ENCODE data around the gene CMIP. TPM values are rescaled to one million over a fixed set of nuclear protein-coding genes. Genes with fewer than 3 reads are reported as not detected.

CMIP gene
- polyA plus RNA-seq, 1 experiment = 4.9 TPM

DNA sequence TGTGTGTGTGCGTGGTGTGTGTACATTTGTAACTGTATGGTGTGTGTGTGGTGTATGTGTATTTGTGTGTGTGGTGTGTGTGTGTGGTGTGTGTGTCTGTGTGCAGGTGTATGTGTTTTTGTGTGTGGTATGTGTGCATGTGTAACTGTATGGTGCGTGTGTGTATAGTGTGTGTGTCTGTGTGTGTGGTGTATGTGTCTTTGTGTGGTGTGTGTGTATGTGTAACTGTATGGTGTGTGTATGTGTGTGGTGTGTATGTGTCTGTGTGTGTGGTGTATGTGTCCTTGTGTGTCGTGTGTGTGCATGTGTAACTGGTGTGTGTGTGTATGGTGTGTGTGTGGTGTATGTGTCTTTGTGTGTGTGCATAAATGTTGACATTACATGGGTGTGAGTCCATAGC, 170.8 kb downstream of the CMIP start:
- CTCF ChIA-PET = interaction anchor here (2.8 kb wide), 1 partner anchor 82 kb away, joined by 7 read pairs; no protein-coding TSS in a partner anchor
- no peaks in the 10 kb centered on the region for H3K27me3 ChIP-seq (ENCODE audit: control insufficient read depth, insufficient read depth, low read length)
- H3K4me3 ChIP-seq (ENCODE audit: low read depth, low read length) = no peak overlapping the region
- TF ChIP-seq, protein P1, sequence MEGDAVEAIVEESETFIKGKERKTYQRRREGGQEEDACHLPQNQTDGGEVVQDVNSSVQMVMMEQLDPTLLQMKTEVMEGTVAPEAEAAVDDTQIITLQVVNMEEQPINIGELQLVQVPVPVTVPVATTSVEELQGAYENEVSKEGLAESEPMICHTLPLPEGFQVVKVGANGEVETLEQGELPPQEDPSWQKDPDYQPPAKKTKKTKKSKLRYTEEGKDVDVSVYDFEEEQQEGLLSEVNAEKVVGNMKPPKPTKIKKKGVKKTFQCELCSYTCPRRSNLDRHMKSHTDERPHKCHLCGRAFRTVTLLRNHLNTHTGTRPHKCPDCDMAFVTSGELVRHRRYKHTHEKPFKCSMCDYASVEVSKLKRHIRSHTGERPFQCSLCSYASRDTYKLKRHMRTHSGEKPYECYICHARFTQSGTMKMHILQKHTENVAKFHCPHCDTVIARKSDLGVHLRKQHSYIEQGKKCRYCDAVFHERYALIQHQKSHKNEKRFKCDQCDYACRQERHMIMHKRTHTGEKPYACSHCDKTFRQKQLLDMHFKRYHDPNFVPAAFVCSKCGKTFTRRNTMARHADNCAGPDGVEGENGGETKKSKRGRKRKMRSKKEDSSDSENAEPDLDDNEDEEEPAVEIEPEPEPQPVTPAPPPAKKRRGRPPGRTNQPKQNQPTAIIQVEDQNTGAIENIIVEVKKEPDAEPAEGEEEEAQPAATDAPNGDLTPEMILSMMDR (IDR thresholded peaks at IDR 0.05; ENCODE audit: insufficient read depth, low read depth, low read length) = no peak
- no peak for DNase-seq (ENCODE audit: low read depth)
- POLR2A ChIA-PET = no interaction called here
- peaks cover 2% of the 10 kb centered on the region; the same call in 1 of the 2 replicates for H3K36me3 ChIP-seq (ENCODE audit: control insufficient read depth, insufficient read depth, low read length)

DNA sequence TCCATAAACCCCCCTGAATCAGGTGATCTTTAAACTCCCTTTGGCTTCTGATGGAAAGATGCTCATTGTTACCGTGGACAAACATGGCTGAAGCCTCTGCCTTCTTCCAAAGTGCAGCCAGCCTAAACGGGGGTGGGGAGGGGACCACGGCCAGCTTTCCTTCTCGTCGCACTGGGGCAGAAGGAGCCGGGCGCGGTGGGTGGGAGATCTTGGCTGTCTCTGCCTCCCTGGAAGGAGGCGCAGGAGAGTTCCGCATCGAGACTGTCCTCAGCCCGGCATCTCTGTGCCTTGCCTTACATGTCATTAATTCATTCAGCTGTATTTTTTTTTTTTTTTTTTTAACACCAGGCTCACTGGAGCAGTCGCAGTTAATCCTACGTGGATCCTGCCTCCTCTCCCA, 171.2 kb downstream of the CMIP start:
- TF ChIP-seq, protein P1 (IDR thresholded peaks at IDR 0.05; ENCODE audit: insufficient read depth, low read depth, low read length) = no peak
- CTCF ChIA-PET = interaction anchor here (2.8 kb wide), 1 partner anchor 81 kb away, joined by 7 read pairs; no protein-coding TSS in a partner anchor
- POLR2A ChIA-PET = no interaction called here

DNA sequence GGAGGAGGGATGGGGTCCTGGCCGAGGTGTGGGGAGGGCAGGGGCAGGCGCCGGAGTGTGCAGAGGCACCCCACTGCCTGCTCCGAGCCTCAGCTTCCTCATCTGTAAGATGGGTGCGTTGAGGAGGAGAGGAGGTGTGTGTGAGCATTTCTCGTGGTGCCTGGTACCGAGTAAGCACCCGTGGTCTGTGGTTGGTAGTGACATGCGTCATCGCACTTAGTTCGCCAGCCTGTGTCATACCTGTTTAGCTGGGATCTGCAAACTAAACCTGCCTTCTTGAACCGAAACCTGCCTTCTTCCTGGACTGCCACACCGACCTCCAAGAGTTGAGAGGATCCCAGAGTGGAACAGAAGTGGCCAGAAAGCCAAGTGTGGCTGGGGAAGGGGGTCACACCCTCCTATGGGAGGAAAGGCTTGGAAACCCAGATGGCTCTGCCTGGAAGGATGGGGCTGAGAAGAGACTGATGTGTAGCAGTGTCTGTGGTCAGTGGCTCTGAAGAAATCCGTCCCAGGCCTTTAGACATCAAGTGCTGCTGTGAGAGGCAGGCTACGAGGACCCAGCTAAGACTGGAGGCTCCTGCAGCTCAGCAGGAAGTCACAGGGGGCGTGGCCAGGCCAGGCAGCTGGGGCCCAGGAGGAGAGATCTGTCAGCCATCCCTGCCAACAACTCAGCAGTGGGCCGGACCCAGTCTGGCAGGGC, 171.9 kb downstream of the CMIP start:
- H3K4me3 ChIP-seq (ENCODE audit: low read depth, low read length) = no peak overlapping the region
- no peak for DNase-seq (ENCODE audit: low read depth)
- POLR2A ChIA-PET = no interaction called here
- H3K36me3 ChIP-seq (ENCODE audit: control insufficient read depth, insufficient read depth, low read length) = no peaks in the 10 kb centered on the region; the same call in none of the 2 replicates
- TF ChIP-seq, protein P1 (IDR thresholded peaks at IDR 0.05; ENCODE audit: insufficient read depth, low read depth, low read length) = no peak
- H3K27me3 ChIP-seq (ENCODE audit: control insufficient read depth, insufficient read depth, low read length) = no peaks in the 10 kb centered on the region
- CTCF ChIA-PET = interaction anchor here (1.3 to 2.8 kb wide), 2 partner anchors 15 to 81 kb away, joined by 5 to 7 read pairs; no protein-coding TSS in a partner anchor

More for the DNA sequence above, 171.2 kb downstream of the CMIP start:
- H3K36me3 ChIP-seq (ENCODE audit: control insufficient read depth, insufficient read depth, low read length) = no peaks in the 10 kb centered on the region; the same call in 1 of the 2 replicates
- H3K4me3 ChIP-seq (ENCODE audit: low read depth, low read length) = no peak overlapping the region
- no peaks in the 10 kb centered on the region for H3K27me3 ChIP-seq (ENCODE audit: control insufficient read depth, insufficient read depth, low read length)
- DNase-seq (ENCODE audit: low read depth) = no peak

DNA sequence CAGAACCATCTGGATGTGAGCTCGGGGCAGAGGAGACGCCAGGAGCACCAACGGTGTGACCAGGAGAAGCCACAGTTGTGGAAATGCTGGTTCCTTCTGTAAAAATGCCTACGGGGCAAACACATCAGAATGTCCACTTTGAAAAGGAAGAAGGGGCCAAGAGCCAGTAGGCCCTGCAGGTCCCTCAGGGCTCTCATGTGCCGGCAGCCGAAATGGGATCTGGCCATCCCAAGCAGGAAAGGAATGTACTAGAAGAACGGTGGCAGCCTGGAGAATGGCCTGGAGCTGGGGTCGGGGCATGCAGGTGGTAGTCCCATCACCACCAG, 172.4 kb downstream of the CMIP start:
- H3K36me3 ChIP-seq (ENCODE audit: control insufficient read depth, insufficient read depth, low read length) = no peaks in the 10 kb centered on the region; the same call in none of the 2 replicates
- TF ChIP-seq, protein P1 (IDR thresholded peaks at IDR 0.05; ENCODE audit: insufficient read depth, low read depth, low read length) = no peak
- POLR2A ChIA-PET = no interaction called here
- H3K27me3 ChIP-seq (ENCODE audit: control insufficient read depth, insufficient read depth, low read length) = no peaks in the 10 kb centered on the region
- H3K4me3 ChIP-seq (ENCODE audit: low read depth, low read length) = no peak overlapping the region
- CTCF ChIA-PET = interaction anchor here (1.3 to 2.8 kb wide), 2 partner anchors 14 to 80 kb away, joined by 5 to 7 read pairs; no protein-coding TSS in a partner anchor
- no peak for DNase-seq (ENCODE audit: low read depth)

DNA sequence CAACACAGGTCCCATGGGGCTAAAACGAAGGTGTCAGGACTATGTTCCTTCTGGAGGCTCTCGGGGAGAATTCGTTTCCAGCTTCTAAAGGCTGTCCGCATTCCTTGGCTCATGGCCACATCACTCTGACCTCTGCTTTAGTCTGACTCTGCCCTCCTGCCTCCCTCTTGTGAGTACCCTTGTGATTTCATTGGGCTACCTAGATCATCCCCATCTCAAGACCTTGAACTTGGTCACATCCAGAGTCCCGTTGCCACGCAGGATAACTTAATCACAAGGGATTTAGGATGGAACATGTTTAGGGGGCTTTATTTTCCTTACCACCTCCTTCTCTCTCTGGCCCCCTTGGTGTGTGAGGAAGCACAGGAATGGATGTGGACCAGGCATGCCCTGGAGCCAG, 173.6 kb downstream of the CMIP start:
- ChIA-PET CTCF (interaction anchor here (2.8 kb wide), 1 partner anchor 79 kb away, joined by 7 read pairs; no protein-coding TSS in a partner anchor), POLR2A (no interaction called here)
- Histone ChIP-seq H3K27me3 (ENCODE audit: control insufficient read depth, insufficient read depth, low read length) (no peaks in the 10 kb centered on the region), H3K4me3 (ENCODE audit: low read depth, low read length) (no peak overlapping the region), H3K36me3 (ENCODE audit: control insufficient read depth, insufficient read depth, low read length) (no peaks in the 10 kb centered on the region; the same call in none of the 2 replicates)
- TF ChIP-seq, protein P1 (IDR thresholded peaks at IDR 0.05; ENCODE audit: insufficient read depth, low read depth, low read length) = no peak
- no peak for DNase-seq (ENCODE audit: low read depth)
